Nephron (organoid): ENCODE measurements around the gene CXCL1.

Experiments
- H3K27ac Mint-ChIP-seq, 3 experiments: 2 replicates each; pipeline ENCODE4 v1.8.0; 2020; ENCODE audit warnings: mixed read lengths in 3 of 3, mild to moderate bottlenecking in 2 of 3, moderate library complexity in 1 of 3
- H3K27me3 Mint-ChIP-seq: 2 replicates; pipeline ENCODE4 v1.8.0; 2021; ENCODE audit warnings: low read depth, mild to moderate bottlenecking, moderate library complexity, mixed read lengths
- H3K36me3 Mint-ChIP-seq: 2 replicates; pipeline ENCODE4 v1.8.0; 2020; ENCODE audit warnings: low read depth, mixed read lengths
- H3K4me1 Mint-ChIP-seq: 2 replicates; pipeline ENCODE4 v1.8.0; 2020; ENCODE audit warnings: mixed read lengths
- H3K4me3 Mint-ChIP-seq, 3 experiments: 2 replicates each; pipeline ENCODE4 v1.8.0; 2020; ENCODE audit warnings: mild to moderate bottlenecking in 3 of 3, mixed read lengths in 3 of 3, moderate library complexity in 2 of 3
- H3K9me3 Mint-ChIP-seq: 2 replicates; pipeline ENCODE4 v1.8.0; 2020; ENCODE audit warnings: mixed read lengths
- CTCF ChIP-seq, 3 experiments: fragments of 200-600 bp; sonication (generic); IDR thresholded peaks; one replicate each; pipeline ENCODE4 v1.5.0; 2021; ENCODE audit warnings: antibody characterized with exemption in 3 of 3; ENCODE audit not compliant: unreplicated experiment in 3 of 3

The CXCL1 gene

GRCh38 chr4:73871511-73872310 lies 2.5 kb downstream of the CXCL1 start:
- no peaks in the 10 kb centered on the region for H3K36me3 Mint-ChIP-seq
- no peak overlapping the region for H3K4me3 Mint-ChIP-seq
- no peak overlapping the region for H3K27ac Mint-ChIP-seq
- no peak for TF ChIP-seq CTCF (IDR thresholded peaks at IDR 0.05; ENCODE audit: unreplicated experiment in 3 of 3)
- H3K27me3 Mint-ChIP-seq, result peaks cover 76% of the 10 kb centered on the region
- H3K9me3 Mint-ChIP-seq, result no peaks in the 10 kb centered on the region
- peaks cover 3% of the 10 kb centered on the region for H3K4me1 Mint-ChIP-seq

GRCh38 chr4:73872316-73873108 lies 3.3 kb downstream of the CXCL1 start:
- peaks cover 3% of the 10 kb centered on the region for H3K4me1 Mint-ChIP-seq
- H3K4me3 Mint-ChIP-seq, result no peak overlapping the region
- peaks cover 68% of the 10 kb centered on the region for H3K27me3 Mint-ChIP-seq
- TF ChIP-seq CTCF (IDR thresholded peaks at IDR 0.05; ENCODE audit: unreplicated experiment in 3 of 3), result no peak
- no peaks in the 10 kb centered on the region for H3K9me3 Mint-ChIP-seq
- no peaks in the 10 kb centered on the region for H3K36me3 Mint-ChIP-seq
- no peak overlapping the region for H3K27ac Mint-ChIP-seq

DNA sequence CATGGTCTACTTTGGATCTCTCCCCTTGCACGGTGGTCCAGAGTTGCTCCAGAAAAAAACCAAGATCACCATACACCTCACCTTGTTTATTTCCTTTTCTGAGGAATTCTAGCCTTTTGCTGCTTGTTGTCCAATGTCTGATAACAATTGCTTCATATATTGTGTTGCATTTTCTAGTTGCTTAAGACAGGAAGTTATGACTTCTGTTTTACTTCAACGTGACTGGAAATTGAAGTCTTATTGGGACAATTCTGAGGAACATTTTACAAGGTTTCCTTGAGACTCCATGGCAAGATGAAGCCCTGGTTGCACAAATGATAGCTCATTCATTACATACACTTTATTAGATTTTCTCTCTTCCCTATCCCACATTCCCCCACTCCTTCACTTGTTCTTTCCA lies 5.2 kb downstream of the CXCL1 start:
- no peak for TF ChIP-seq CTCF (IDR thresholded peaks at IDR 0.05; ENCODE audit: unreplicated experiment in 3 of 3)

DNA sequence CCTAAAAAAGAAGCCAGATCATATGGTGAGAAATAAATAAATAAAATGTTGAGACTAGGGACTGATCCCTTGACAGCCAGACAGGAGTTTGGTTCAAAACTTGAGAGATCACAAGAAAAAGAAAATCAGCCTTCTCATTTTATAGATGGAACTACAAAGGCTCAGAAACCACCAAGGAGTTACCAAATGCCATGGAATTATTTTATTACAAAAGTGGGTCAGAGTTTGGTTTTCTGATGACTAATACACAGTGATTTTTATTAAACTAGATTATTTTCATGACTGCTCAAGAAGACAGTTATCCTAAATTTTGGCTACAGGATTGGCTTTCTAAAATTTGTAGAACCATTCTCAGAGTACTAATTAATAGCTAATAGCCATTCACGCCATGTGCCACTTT lies 6.2 kb downstream of the CXCL1 start:
- H3K4me1 Mint-ChIP-seq, result no peaks in the 10 kb centered on the region
- H3K4me3 Mint-ChIP-seq, result no peak overlapping the region
- no peak for TF ChIP-seq CTCF (IDR thresholded peaks at IDR 0.05; ENCODE audit: unreplicated experiment in 3 of 3)
- H3K9me3 Mint-ChIP-seq, result no peaks in the 10 kb centered on the region
- H3K27me3 Mint-ChIP-seq, result peaks cover 48% of the 10 kb centered on the region
- no peaks in the 10 kb centered on the region for H3K36me3 Mint-ChIP-seq
- no peak overlapping the region for H3K27ac Mint-ChIP-seq

More for the DNA sequence above, 5.2 kb downstream of the CXCL1 start:
- H3K4me1 Mint-ChIP-seq, result no peaks in the 10 kb centered on the region
- no peaks in the 10 kb centered on the region for H3K9me3 Mint-ChIP-seq
- no peak overlapping the region for H3K27ac Mint-ChIP-seq
- H3K27me3 Mint-ChIP-seq, result peaks cover 56% of the 10 kb centered on the region
- no peak overlapping the region for H3K4me3 Mint-ChIP-seq
- H3K36me3 Mint-ChIP-seq, result no peaks in the 10 kb centered on the region

DNA sequence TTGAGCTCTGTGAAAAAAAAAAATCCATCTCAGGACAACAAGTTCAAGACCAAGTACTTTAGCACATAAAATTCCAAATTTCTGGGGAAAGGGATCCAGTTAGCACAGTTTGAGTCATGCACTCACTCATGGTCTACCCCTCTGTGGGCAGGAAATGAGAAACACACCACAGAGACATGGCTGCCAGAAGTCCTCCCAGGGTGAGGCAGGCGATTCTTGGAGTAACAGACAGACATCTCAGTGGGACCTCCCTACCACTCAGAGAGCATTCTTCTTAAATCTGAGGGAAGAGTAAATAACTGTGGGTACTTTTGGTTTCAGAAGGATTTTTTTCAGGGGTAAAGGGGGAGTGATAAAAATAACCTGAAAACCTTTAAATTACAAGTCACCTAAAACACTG lies 14.1 kb downstream of the CXCL1 start:
- H3K4me1 Mint-ChIP-seq, result peaks cover 4% of the 10 kb centered on the region
- H3K27ac Mint-ChIP-seq, result no peak overlapping the region
- H3K36me3 Mint-ChIP-seq, result no peaks in the 10 kb centered on the region
- H3K27me3 Mint-ChIP-seq, result peaks cover 17% of the 10 kb centered on the region
- TF ChIP-seq CTCF (IDR thresholded peaks at IDR 0.05; ENCODE audit: unreplicated experiment in 3 of 3), result no peak
- no peak overlapping the region for H3K4me3 Mint-ChIP-seq
- no peaks in the 10 kb centered on the region for H3K9me3 Mint-ChIP-seq
